ENCODE data around the gene AQP6.

GRCh38 chr12:49953151-49953550, 19.6 kb upstream of the AQP6 start:
- TF ChIP-seq CTCF (conservative IDR thresholded peaks at IDR 0.05 in 1 of 2, IDR thresholded peaks at IDR 0.05 in 1 of 2; ENCODE audit: low read depth in 1 of 2, low read length in 2 of 2) (no peak), EZH2 (IDR thresholded peaks at IDR 0.05; ENCODE audit: low read length, missing control alignments) (no peak)

All from fibroblast of lung (primary cell).